HuH-7.5 (cell line): ENCODE results near the gene KIF19.
A peak's percentile ranks its signal among the peaks of the same experiment; 100 is the strongest.

Source experiments
- DNase-seq: peaks from one replicate; pipeline ENCODE4 v3.0.0; 2011; ENCODE audit warnings: low spot score

KIF19 gene

GRCh38 chr17:74362810-74363498 is 36.9 kb downstream of the KIF19 start:
- no peak for DNase-seq

GRCh38 chr17:74367206-74367605 is 41.2 kb downstream of the KIF19 start, which contains the start of gene GPR142:
TSS of gene GPR142 (plus strand) at chr17:74367506. CDS start at chr17:74369541, 2,035 bp downstream.
- no peak for DNase-seq

GRCh38 chr17:74368341-74369081 is 42.5 kb downstream of the KIF19 start:
- peak; percentile 89 for DNase-seq

GRCh38 chr17:74369221-74369620 is 43.2 kb downstream of the KIF19 start:
- DNase-seq: no peak

GRCh38 chr17:74369665-74370490 is 43.9 kb downstream of the KIF19 start:
- no peak for DNase-seq

GRCh38 chr17:74371653-74372147 is 45.7 kb downstream of the KIF19 start:
- DNase-seq: no peak

GRCh38 chr17:74372426-74372825 is 46.4 kb downstream of the KIF19 start:
- no peak for DNase-seq

GRCh38 chr17:74373838-74374606 is 48.0 kb downstream of the KIF19 start:
- peak; percentile 99 for DNase-seq

GRCh38 chr17:74374858-74375257 is 48.8 kb downstream of the KIF19 start:
- DNase-seq: no peak

- DNase-seq: peak; percentile 90
These were observed 53.6 kb downstream of the KIF19 start for GRCh38 chr17:74379495-74380085.

GRCh38 chr17:74380086-74380958 is 54.3 kb downstream of the KIF19 start:
- DNase-seq: no peak

GRCh38 chr17:74380959-74381808 is 55.2 kb downstream of the KIF19 start:
- no peak for DNase-seq

- no peak for DNase-seq
These were observed 57.1 kb downstream of the KIF19 start for GRCh38 chr17:74383141-74383540.

GRCh38 chr17:74385201-74385600 is 59.2 kb downstream of the KIF19 start:
- DNase-seq: no peak

GRCh38 chr17:74386386-74386785 is 60.4 kb downstream of the KIF19 start:
- DNase-seq: no peak

- DNase-seq: no peak
These were observed 61.6 kb downstream of the KIF19 start for GRCh38 chr17:74387365-74388218.

GRCh38 chr17:74389084-74389753 is 63.2 kb downstream of the KIF19 start:
- DNase-seq: no peak
